ENCODE data around the gene VWA8.

VWA8 gene

GRCh38 chr13:41681587-41681986, 279.3 kb downstream of the VWA8 start:
- Mint-ChIP-seq H3K4me3 (no peak overlapping the region), H3K36me3 (ENCODE audit: insufficient read depth) (peaks cover 14% of the 10 kb centered on the region), H3K4me1 (ENCODE audit: low read depth in 2 of 2) (no peaks in the 10 kb centered on the region), H3K27ac (peak overlapping the region in 1 of 2 donors; percentile 17), H3K9me3 (no peaks in the 10 kb centered on the region), H3K27me3 (no peaks in the 10 kb centered on the region)
- ATAC-seq (replicated peaks), result no peak
- no peak for DNase-seq

GRCh38 chr13:41680900-41681299, 280.0 kb downstream of the VWA8 start:
- Mint-ChIP-seq H3K4me3 (no peak overlapping the region), H3K9me3 (no peaks in the 10 kb centered on the region)

GRCh38 chr13:41678848-41679247, 282.1 kb downstream of the VWA8 start:
- ATAC-seq (replicated peaks) (no peak), DNase-seq (no peak)
- no peak overlapping the region for H3K4me3 Mint-ChIP-seq
- H3K27ac Mint-ChIP-seq, result no peak overlapping the region
- H3K4me1 Mint-ChIP-seq (ENCODE audit: low read depth in 2 of 2), result no peaks in the 10 kb centered on the region
- H3K27me3 Mint-ChIP-seq, result no peaks in the 10 kb centered on the region
- peaks cover 11% of the 10 kb centered on the region for H3K36me3 Mint-ChIP-seq (ENCODE audit: insufficient read depth)
- H3K9me3 Mint-ChIP-seq, result no peaks in the 10 kb centered on the region

More at GRCh38 chr13:41680900-41681299, 280.0 kb downstream of the VWA8 start:
- Mint-ChIP-seq H3K27me3 (no peaks in the 10 kb centered on the region), H3K4me1 (ENCODE audit: low read depth in 2 of 2) (no peaks in the 10 kb centered on the region), H3K36me3 (ENCODE audit: insufficient read depth) (peaks cover 14% of the 10 kb centered on the region), H3K27ac (no peak overlapping the region)
- DNase-seq, result no peak
- no peak for ATAC-seq (replicated peaks)

GRCh38 chr13:41678249-41678648, 282.7 kb downstream of the VWA8 start:
- H3K9me3 Mint-ChIP-seq, result no peaks in the 10 kb centered on the region
- no peak for ATAC-seq (replicated peaks)
- H3K4me1 Mint-ChIP-seq (ENCODE audit: low read depth in 2 of 2), result no peaks in the 10 kb centered on the region
- H3K36me3 Mint-ChIP-seq (ENCODE audit: insufficient read depth), result peaks cover 10% of the 10 kb centered on the region
- DNase-seq, result no peak
- no peak overlapping the region for H3K27ac Mint-ChIP-seq
- H3K4me3 Mint-ChIP-seq, result no peak overlapping the region
- H3K27me3 Mint-ChIP-seq, result no peaks in the 10 kb centered on the region

GRCh38 chr13:41675306-41675705, 285.6 kb downstream of the VWA8 start:
- H3K27me3 Mint-ChIP-seq, result no peaks in the 10 kb centered on the region
- H3K4me1 Mint-ChIP-seq (ENCODE audit: low read depth in 2 of 2), result no peaks in the 10 kb centered on the region
- no peak for ATAC-seq (replicated peaks)
- no peak overlapping the region for H3K4me3 Mint-ChIP-seq
- DNase-seq, result no peak
- H3K27ac Mint-ChIP-seq, result no peak overlapping the region
- peaks cover 7% of the 10 kb centered on the region for H3K36me3 Mint-ChIP-seq (ENCODE audit: insufficient read depth)
- no peaks in the 10 kb centered on the region for H3K9me3 Mint-ChIP-seq

GRCh38 chr13:41674246-41674645, 286.7 kb downstream of the VWA8 start:
- DNase-seq (no peak), ATAC-seq (replicated peaks) (no peak)
- no peaks in the 10 kb centered on the region for H3K27me3 Mint-ChIP-seq
- peaks cover 7% of the 10 kb centered on the region for H3K36me3 Mint-ChIP-seq (ENCODE audit: insufficient read depth)
- no peaks in the 10 kb centered on the region for H3K9me3 Mint-ChIP-seq
- no peaks in the 10 kb centered on the region for H3K4me1 Mint-ChIP-seq (ENCODE audit: low read depth in 2 of 2)
- no peak overlapping the region for H3K4me3 Mint-ChIP-seq
- H3K27ac Mint-ChIP-seq, result no peak overlapping the region

GRCh38 chr13:41673640-41674039, 287.3 kb downstream of the VWA8 start:
- Mint-ChIP-seq H3K36me3 (ENCODE audit: insufficient read depth) (peaks cover 7% of the 10 kb centered on the region), H3K27me3 (no peaks in the 10 kb centered on the region), H3K9me3 (no peaks in the 10 kb centered on the region), H3K4me3 (no peak overlapping the region), H3K4me1 (ENCODE audit: low read depth in 2 of 2) (no peaks in the 10 kb centered on the region), H3K27ac (no peak overlapping the region)
- ATAC-seq (replicated peaks) (no peak), DNase-seq (no peak)

- Mint-ChIP-seq H3K36me3 (ENCODE audit: insufficient read depth) (peaks cover 7% of the 10 kb centered on the region), H3K4me3 (no peak overlapping the region), H3K9me3 (no peaks in the 10 kb centered on the region), H3K4me1 (ENCODE audit: low read depth in 2 of 2) (peaks cover 0 to 3% of the 10 kb centered on the region in 2 donors), H3K27ac (peak overlapping the region in 1 of 2 donors; percentile 22), H3K27me3 (no peaks in the 10 kb centered on the region)
- ATAC-seq (replicated peaks), result no peak
- no peak for DNase-seq
Measured at GRCh38 chr13:41670873-41671443, 290.0 kb downstream of the VWA8 start.

GRCh38 chr13:41668130-41668757, 292.7 kb downstream of the VWA8 start:
- DNase-seq, result peak; percentile 19 to 22 (median 20)
- Mint-ChIP-seq H3K9me3 (no peaks in the 10 kb centered on the region), H3K4me3 (no peak overlapping the region)

GRCh38 chr13:41666644-41667043, 294.3 kb downstream of the VWA8 start:
- DNase-seq (no peak), ATAC-seq (replicated peaks) (no peak)
- Mint-ChIP-seq H3K27ac (no peak overlapping the region), H3K36me3 (ENCODE audit: insufficient read depth) (peaks cover 7% of the 10 kb centered on the region), H3K4me1 (ENCODE audit: low read depth in 2 of 2) (peaks cover 0 to 3% of the 10 kb centered on the region in 2 donors), H3K27me3 (no peaks in the 10 kb centered on the region), H3K4me3 (no peak overlapping the region), H3K9me3 (no peaks in the 10 kb centered on the region)

More at GRCh38 chr13:41668130-41668757, 292.7 kb downstream of the VWA8 start:
- Mint-ChIP-seq H3K36me3 (ENCODE audit: insufficient read depth) (peaks cover 7% of the 10 kb centered on the region), H3K27ac (no peak overlapping the region), H3K27me3 (no peaks in the 10 kb centered on the region), H3K4me1 (ENCODE audit: low read depth in 2 of 2) (peaks cover 0 to 3% of the 10 kb centered on the region in 2 donors)
- peak; percentile 84 for ATAC-seq (replicated peaks)

GRCh38 chr13:41660411-41660810, 300.5 kb downstream of the VWA8 start:
- H3K36me3 Mint-ChIP-seq (ENCODE audit: insufficient read depth), result peaks cover 2% of the 10 kb centered on the region
- no peaks in the 10 kb centered on the region for H3K9me3 Mint-ChIP-seq
- no peak overlapping the region for H3K27ac Mint-ChIP-seq
- H3K4me3 Mint-ChIP-seq, result no peak overlapping the region
- DNase-seq (no peak), ATAC-seq (replicated peaks) (no peak)
- no peaks in the 10 kb centered on the region for H3K27me3 Mint-ChIP-seq
- H3K4me1 Mint-ChIP-seq (ENCODE audit: low read depth in 2 of 2), result no peaks in the 10 kb centered on the region

GRCh38 chr13:41658057-41658661, 302.8 kb downstream of the VWA8 start:
- DNase-seq (no peak), ATAC-seq (replicated peaks) (no peak)
- Mint-ChIP-seq H3K27me3 (no peaks in the 10 kb centered on the region), H3K9me3 (no peaks in the 10 kb centered on the region), H3K4me3 (no peak overlapping the region), H3K4me1 (ENCODE audit: low read depth in 2 of 2) (no peaks in the 10 kb centered on the region), H3K27ac (no peak overlapping the region), H3K36me3 (ENCODE audit: insufficient read depth) (peaks cover 2% of the 10 kb centered on the region)

- no peak for ATAC-seq (replicated peaks)
- no peak for DNase-seq
- Mint-ChIP-seq H3K27ac (peak overlapping the region in 1 of 2 donors; percentile 31), H3K36me3 (ENCODE audit: insufficient read depth) (peaks cover 2% of the 10 kb centered on the region), H3K9me3 (no peaks in the 10 kb centered on the region), H3K4me3 (no peak overlapping the region), H3K4me1 (ENCODE audit: low read depth in 2 of 2) (no peaks in the 10 kb centered on the region), H3K27me3 (no peaks in the 10 kb centered on the region)
Measured at GRCh38 chr13:41655997-41656396, 304.9 kb downstream of the VWA8 start.

- DNase-seq, result no peak
- ATAC-seq (replicated peaks), result no peak
- no peak overlapping the region for H3K27ac Mint-ChIP-seq
- H3K9me3 Mint-ChIP-seq, result no peaks in the 10 kb centered on the region
- no peak overlapping the region for H3K4me3 Mint-ChIP-seq
- peaks cover 2% of the 10 kb centered on the region for H3K36me3 Mint-ChIP-seq (ENCODE audit: insufficient read depth)
- no peaks in the 10 kb centered on the region for H3K27me3 Mint-ChIP-seq
- no peaks in the 10 kb centered on the region for H3K4me1 Mint-ChIP-seq (ENCODE audit: low read depth in 2 of 2)
Measured at GRCh38 chr13:41654796-41655195, 306.1 kb downstream of the VWA8 start.
